Middle frontal gyrus (tissue), 1 donor: ENCODE measurements around the gene NENF.

Source experiments
- DNase-seq: peaks from one replicate; pipeline ENCODE4 v3.0.0-alpha.2; 2015; ENCODE audit warnings: low spot score; ENCODE audit errors: extremely low spot score

The NENF gene

GRCh38 chr1:212481438-212481767, 48.7 kb downstream of the NENF start:
- no peak for DNase-seq

DNA sequence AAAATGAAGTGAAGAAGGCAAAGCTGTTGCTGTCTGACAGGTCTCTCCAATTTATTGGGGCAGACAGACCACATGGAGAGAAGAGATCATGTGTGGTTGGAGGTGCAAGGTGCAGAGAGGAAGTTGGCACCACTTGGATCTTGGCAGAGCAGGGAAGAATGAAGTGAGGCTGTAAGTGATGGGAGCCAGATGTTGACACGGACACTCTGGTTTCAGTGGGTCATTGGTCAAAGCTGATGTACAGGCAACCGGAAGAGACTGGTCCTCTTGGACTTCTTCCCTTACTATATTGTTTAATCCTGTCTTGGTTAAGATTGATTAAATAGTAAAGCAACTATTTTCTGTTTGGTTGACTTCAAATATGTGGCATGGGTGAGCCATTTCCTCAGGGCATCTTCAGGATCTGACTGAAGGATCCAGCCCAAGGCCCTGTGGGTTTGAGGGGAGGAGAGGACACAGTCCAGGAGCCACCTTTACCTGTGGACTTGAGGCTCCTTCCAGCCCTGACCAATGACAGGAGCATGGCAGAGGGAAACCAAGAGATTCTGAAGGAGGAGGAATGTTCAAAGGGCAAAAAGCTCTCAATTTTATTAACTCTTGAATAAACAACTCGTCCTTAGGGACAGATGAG, 49.4 kb downstream of the NENF start:
- no peak for DNase-seq

- no peak for DNase-seq
Observed at GRCh38 chr1:212482637-212483441, 50.1 kb downstream of the NENF start.

DNA sequence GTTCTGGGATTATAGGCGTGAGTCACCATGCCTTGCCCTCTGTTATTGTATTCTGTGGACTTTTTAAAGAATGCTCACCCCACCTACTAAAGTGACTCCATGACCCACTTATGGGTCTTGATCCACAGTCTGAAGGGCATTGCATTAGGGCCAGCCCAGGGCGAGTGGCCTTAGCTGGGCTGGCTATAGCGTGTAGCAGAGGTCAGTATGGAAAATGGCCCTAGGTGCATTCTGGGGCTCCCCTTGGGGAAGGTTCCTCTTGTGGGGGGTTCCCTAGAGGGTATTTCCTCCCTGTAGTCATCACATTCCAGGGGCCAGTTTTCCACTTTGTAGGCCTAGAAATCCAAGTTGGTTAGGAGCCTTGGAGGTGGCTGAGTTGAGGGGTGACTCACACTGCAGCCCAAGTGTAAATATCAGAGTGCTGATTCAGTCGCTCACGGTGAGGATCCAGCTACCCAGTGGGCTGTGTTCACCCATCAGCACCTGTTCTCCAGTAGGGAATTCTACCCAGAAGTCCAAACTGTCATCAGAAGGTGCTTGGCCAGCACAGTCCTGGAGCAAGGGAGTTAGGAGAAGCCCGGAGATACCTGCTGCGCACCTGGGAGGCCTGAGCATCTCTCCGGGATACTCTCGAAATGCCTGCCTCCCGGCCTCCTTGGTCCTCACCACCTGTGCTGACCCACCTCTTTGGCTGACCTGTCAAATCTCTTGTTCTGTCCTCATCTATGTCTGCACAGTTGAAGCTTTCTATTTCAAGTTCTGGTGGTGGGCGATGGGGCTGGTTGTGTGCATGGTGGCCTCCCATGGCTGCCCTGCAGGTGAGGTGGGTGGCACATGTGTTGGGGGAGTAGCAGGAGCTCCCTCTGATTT, 52.2 kb downstream of the NENF start:
- DNase-seq, result no peak

- no peak for DNase-seq
Observed at GRCh38 chr1:212485571-212485912, 52.8 kb downstream of the NENF start.

- no peak for DNase-seq
Observed at GRCh38 chr1:212485913-212486618, 53.3 kb downstream of the NENF start.

GRCh38 chr1:212486619-212486975, 53.9 kb downstream of the NENF start:
- DNase-seq, result no peak

DNA sequence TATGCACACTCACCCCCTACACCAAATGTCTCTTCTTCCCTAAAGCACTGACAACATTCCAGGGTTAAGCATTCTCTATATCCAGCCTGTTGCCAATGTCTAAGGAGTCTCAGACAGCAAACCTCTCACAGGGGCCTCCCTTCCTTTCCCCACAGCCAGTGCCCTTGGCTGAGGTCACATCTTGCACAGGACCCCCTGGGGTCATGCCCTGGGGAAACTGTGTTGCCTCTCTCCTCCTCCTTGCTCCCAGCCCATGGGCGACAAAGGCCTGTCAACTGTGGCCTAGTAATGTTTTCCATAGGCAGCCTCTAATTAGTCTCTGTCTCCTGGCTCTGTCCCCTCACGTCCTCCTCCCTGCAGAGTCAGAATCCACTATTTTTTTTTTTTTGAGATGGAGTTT, 54.6 kb downstream of the NENF start:
- DNase-seq, result no peak

DNA sequence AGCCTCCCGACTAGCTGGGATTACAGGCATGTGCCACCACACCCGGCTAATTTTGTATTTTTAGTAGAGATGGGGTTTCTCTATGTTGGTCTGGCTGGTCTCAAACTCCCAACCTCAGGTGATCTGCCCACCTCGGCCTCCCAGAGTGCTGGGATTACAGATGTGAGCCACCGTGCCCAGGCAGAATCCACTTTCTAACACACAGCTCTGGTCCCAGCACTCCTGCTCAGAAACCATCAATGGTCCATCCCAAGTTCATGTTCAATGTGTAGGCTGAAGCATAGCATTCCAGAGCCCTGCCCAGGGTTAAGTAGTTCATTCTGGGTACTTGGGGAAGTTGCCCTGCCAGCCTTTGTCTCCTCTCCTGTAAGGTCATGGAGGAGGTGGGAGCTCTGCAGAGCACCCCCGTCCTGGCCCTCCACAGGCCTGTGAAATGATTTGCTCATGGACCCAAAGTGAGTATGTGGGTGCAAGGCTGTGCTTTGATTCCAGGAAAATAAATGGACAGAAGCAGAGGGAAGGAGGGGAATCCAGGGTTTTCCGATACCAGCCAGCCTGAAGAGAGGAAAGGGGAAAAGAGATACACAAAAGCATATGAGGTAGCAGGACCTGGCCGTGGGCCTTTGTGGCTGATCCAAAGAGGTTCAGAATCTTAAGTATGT, 55.2 kb downstream of the NENF start:
- no peak for DNase-seq

GRCh38 chr1:212488436-212489283, 55.9 kb downstream of the NENF start:
- peak; percentile 53 for DNase-seq

- DNase-seq, result no peak
Observed at GRCh38 chr1:212489284-212489859, 56.7 kb downstream of the NENF start.

DNA sequence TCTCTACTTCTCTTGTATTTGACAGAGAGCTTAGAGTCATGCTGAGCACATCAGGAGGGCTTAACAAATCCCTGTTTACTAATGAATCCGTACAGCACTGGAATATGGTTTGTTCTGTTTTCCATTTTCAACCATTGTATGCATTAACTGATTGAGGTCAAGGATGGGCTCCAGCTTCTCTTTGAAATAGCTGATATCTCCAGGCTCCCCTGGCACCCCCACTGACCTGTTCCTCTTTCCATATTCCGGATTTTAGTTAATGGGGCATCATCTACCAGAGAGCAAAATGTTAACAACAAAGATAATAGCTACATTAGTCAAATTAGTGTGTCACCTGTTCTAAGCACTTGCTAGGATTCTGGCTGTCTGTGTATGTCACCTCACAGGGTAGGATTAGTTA, 57.6 kb downstream of the NENF start:
- DNase-seq, result no peak

GRCh38 chr1:212491454-212491853, 58.7 kb downstream of the NENF start:
- DNase-seq, result no peak
